Right cardiac atrium (tissue), 5 donors: ENCODE results near the gene R3HDM2. TPM values are rescaled to one million over a fixed set of nuclear protein-coding genes. Genes with fewer than 3 reads are reported as not detected.
A peak's percentile ranks its signal among the peaks of the same experiment; 100 is the strongest.

Source experiments
- ATAC-seq, 2 donors: fragments of 200-7000 bp; cut with Tn5 transposase; one replicate each; pipeline versions ENCODE4 v1.8.0 to v1.9.1; 2020; ENCODE audit warnings: moderate library complexity in 2 of 2, mild to moderate bottlenecking in 1 of 2
- DNase-seq, 3 donors: peaks; one replicate each; pipeline ENCODE4 v3.0.0-alpha.2; 2020
- H3K27ac ChIP-seq: one replicate; pipeline ENCODE4 v1.5.1; 2013; ENCODE audit warnings: mild to moderate bottlenecking, low read length, control low read depth, moderate library complexity
- H3K27me3 ChIP-seq: one replicate; pipeline ENCODE4 v1.6.1; 2013; ENCODE audit not compliant: control insufficient read depth, insufficient read depth
- H3K4me1 ChIP-seq: one replicate; pipeline ENCODE4 v1.6.1; 2013; ENCODE audit warnings: low read length; ENCODE audit not compliant: control insufficient read depth, insufficient read depth
- H3K4me3 ChIP-seq: one replicate; pipeline ENCODE4 v1.5.1; 2013; ENCODE audit warnings: low read length, control low read depth
- H3K9me3 ChIP-seq: one replicate; pipeline ENCODE4 v1.6.1; 2013; ENCODE audit warnings: low read length; ENCODE audit not compliant: control insufficient read depth
- WGBS: extraction: QIAGEN DNeasy Blood & Tissue Kit; methylation state at CpG from one replicate; pipeline ENCODE4 v1.1.7; 2013; 5-methylcytosine and 5-hydroxymethylcytosine counted together
- intact Hi-C, 4 donors: fragments of 100-400 bp; cut with DNase I; formaldehyde crosslinking; loops; one replicate each; pipeline versions ENCODE4 v1.11.0 to v1.14.0; 2022 to 2023
- polyA plus RNA-seq: library from polyadenylated mRNA; stranded (reverse); fragments of 200-250 nt; gene quantifications from one replicate; pipeline ENCODE4 v1.2.3, GENCODE V29; 2013
- total RNA-seq, 4 donors: library from RNA; stranded (reverse); fragmentation: NEBNext Ultra II Directional; extraction: Animal tissue kit (Norgen Biotek cat#: 25700); gene quantifications; one replicate each; pipeline ENCODE4 v1.2.1, GENCODE V29; 2021
- donor health status: healthy with polysubstance abuse.
- donor health status: DM: no; HTN: yes; CAD: no.
- donor health status: DM: no; HTN: no; CAD: no.
- donor health status: DM: no; HTN: yes; CAD: no; lungs with severe emphysema.
- donor health status: DM: yes; HTN: yes; CAD: no.

The R3HDM2 gene
- total and polyA plus RNA-seq, 5 donors, result 23.1 to 85.2 (median 73.8) TPM

GRCh38 chr12:57236925-57237595 lies 193.8 kb downstream of the R3HDM2 start:
- DNase-seq (peak; percentile 74 to 88 (median 84)), ATAC-seq (peak; percentile 22 to 32)
- Histone ChIP-seq H3K4me3 (peak overlapping the region; percentile 8), H3K4me1 (no peaks in the 10 kb centered on the region), H3K27ac (no peak overlapping the region), H3K9me3 (no peaks in the 10 kb centered on the region), H3K27me3 (no peaks in the 10 kb centered on the region)
- intact Hi-C loops, result no loop called here
- 26% methylated on average over 9 of the region's 9 CpGs for WGBS

- H3K4me3 ChIP-seq, result peak overlapping the region; percentile 8
- no peaks in the 10 kb centered on the region for H3K27me3 ChIP-seq
- H3K9me3 ChIP-seq, result no peaks in the 10 kb centered on the region
- no peak for ATAC-seq
- WGBS, result 19% methylated on average over 40 of the region's 40 CpGs
- H3K4me1 ChIP-seq, result no peaks in the 10 kb centered on the region
- no peak overlapping the region for H3K27ac ChIP-seq
- peak in 2 of 3 donors; percentile 69 to 74 for DNase-seq
- intact Hi-C loops, result no loop called here
Measured at GRCh38 chr12:57236201-57236924, 194.5 kb downstream of the R3HDM2 start.

- Histone ChIP-seq H3K4me1 (no peaks in the 10 kb centered on the region), H3K27ac (peak overlapping the region; percentile 19), H3K27me3 (no peaks in the 10 kb centered on the region), H3K4me3 (peak overlapping the region; percentile 8), H3K9me3 (no peaks in the 10 kb centered on the region)
- 55% methylated on average over 8 of the region's 8 CpGs for WGBS
- intact Hi-C loops, result no loop called here
- no peak for DNase-seq
- ATAC-seq, result no peak
Measured at GRCh38 chr12:57235728-57236131, 195.1 kb downstream of the R3HDM2 start.

GRCh38 chr12:57235017-57235727 lies 195.7 kb downstream of the R3HDM2 start:
- no peak overlapping the region for H3K4me3 ChIP-seq
- peak overlapping the region; percentile 19 for H3K27ac ChIP-seq
- H3K27me3 ChIP-seq, result no peaks in the 10 kb centered on the region
- H3K9me3 ChIP-seq, result no peaks in the 10 kb centered on the region
- DNase-seq (peak; percentile 89 to 92 (median 89)), ATAC-seq (peak; percentile 46 to 68)
- no peaks in the 10 kb centered on the region for H3K4me1 ChIP-seq
- intact Hi-C loops, result no loop called here
- WGBS, result 58% methylated on average over 26 of the region's 26 CpGs

GRCh38 chr12:57234571-57235016 lies 196.2 kb downstream of the R3HDM2 start:
- WGBS, result 82% methylated on average over 10 of the region's 10 CpGs
- intact Hi-C loops, result no loop called here
- ATAC-seq (no peak), DNase-seq (no peak)
- H3K4me1 ChIP-seq, result no peaks in the 10 kb centered on the region
- H3K4me3 ChIP-seq, result no peak overlapping the region
- H3K27me3 ChIP-seq, result no peaks in the 10 kb centered on the region
- H3K9me3 ChIP-seq, result no peaks in the 10 kb centered on the region
- peak overlapping the region; percentile 9 for H3K27ac ChIP-seq

- no peaks in the 10 kb centered on the region for H3K27me3 ChIP-seq
- 74% methylated on average over 3 of the region's 3 CpGs for WGBS
- DNase-seq, result no peak
Measured at GRCh38 chr12:57234233-57234570, 196.6 kb downstream of the R3HDM2 start.

GRCh38 chr12:57233357-57234232 lies 197.2 kb downstream of the R3HDM2 start:
- Histone ChIP-seq H3K4me3 (no peak overlapping the region), H3K9me3 (no peaks in the 10 kb centered on the region), H3K27ac (no peak overlapping the region), H3K27me3 (no peaks in the 10 kb centered on the region), H3K4me1 (no peaks in the 10 kb centered on the region)
- 84% methylated on average over 15 of the region's 15 CpGs for WGBS
- DNase-seq (peak in 2 of 3 donors; percentile 57 to 66), ATAC-seq (peak in 1 of 2 donors; percentile 4)
- intact Hi-C loops, result no loop called here

More at GRCh38 chr12:57234233-57234570, 196.6 kb downstream of the R3HDM2 start:
- ATAC-seq, result no peak
- Histone ChIP-seq H3K4me1 (no peaks in the 10 kb centered on the region), H3K4me3 (no peak overlapping the region), H3K9me3 (no peaks in the 10 kb centered on the region), H3K27ac (peak overlapping the region; percentile 9)
- intact Hi-C loops, result no loop called here

GRCh38 chr12:57232156-57232756 lies 198.6 kb downstream of the R3HDM2 start:
- Histone ChIP-seq H3K27me3 (no peaks in the 10 kb centered on the region), H3K4me1 (no peaks in the 10 kb centered on the region), H3K27ac (no peak overlapping the region), H3K4me3 (no peak overlapping the region), H3K9me3 (no peaks in the 10 kb centered on the region)
- ATAC-seq (no peak), DNase-seq (peak in 2 of 3 donors; percentile 17 to 64)
- WGBS, result 85% methylated on average over 19 of the region's 19 CpGs
- intact Hi-C loops, result no loop called here

- ATAC-seq (no peak), DNase-seq (peak in 1 of 3 donors; percentile 34)
- intact Hi-C loops, result no loop called here
- H3K9me3 ChIP-seq, result no peaks in the 10 kb centered on the region
- H3K4me1 ChIP-seq, result no peaks in the 10 kb centered on the region
- WGBS, result 90% methylated on average over 13 of the region's 13 CpGs
- H3K4me3 ChIP-seq, result no peak overlapping the region
- no peak overlapping the region for H3K27ac ChIP-seq
- no peaks in the 10 kb centered on the region for H3K27me3 ChIP-seq
Measured at GRCh38 chr12:57231276-57232021, 199.4 kb downstream of the R3HDM2 start.
